Suppressor macrophage treated with lipopolysaccharide for 4 hours (primary cell): ENCODE results near the gene CYBRD1.
"Not testable (repeated sequence)": the region's sequence is repeated elsewhere in the genome, so short reads cannot be mapped to it uniquely, and the experiment has no call there.

Source experiments
- DNase-seq: peaks from one replicate; pipeline ENCODE4 v3.0.0-alpha.2; 2020

CYBRD1 gene, protein sequence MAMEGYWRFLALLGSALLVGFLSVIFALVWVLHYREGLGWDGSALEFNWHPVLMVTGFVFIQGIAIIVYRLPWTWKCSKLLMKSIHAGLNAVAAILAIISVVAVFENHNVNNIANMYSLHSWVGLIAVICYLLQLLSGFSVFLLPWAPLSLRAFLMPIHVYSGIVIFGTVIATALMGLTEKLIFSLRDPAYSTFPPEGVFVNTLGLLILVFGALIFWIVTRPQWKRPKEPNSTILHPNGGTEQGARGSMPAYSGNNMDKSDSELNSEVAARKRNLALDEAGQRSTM

GRCh38 chr2:171522052-171522787, at the start of gene CYBRD1:
TSS of gene CYBRD1 (plus strand) at chr2:171522474. CDS start at chr2:171522546, 72 bp downstream.
- peak; percentile 37 for DNase-seq

GRCh38 chr2:171475979-171476378, 46.3 kb upstream of the CYBRD1 start:
- no peak for DNase-seq

GRCh38 chr2:171478345-171478744, 43.9 kb upstream of the CYBRD1 start:
- DNase-seq, result no peak

DNA sequence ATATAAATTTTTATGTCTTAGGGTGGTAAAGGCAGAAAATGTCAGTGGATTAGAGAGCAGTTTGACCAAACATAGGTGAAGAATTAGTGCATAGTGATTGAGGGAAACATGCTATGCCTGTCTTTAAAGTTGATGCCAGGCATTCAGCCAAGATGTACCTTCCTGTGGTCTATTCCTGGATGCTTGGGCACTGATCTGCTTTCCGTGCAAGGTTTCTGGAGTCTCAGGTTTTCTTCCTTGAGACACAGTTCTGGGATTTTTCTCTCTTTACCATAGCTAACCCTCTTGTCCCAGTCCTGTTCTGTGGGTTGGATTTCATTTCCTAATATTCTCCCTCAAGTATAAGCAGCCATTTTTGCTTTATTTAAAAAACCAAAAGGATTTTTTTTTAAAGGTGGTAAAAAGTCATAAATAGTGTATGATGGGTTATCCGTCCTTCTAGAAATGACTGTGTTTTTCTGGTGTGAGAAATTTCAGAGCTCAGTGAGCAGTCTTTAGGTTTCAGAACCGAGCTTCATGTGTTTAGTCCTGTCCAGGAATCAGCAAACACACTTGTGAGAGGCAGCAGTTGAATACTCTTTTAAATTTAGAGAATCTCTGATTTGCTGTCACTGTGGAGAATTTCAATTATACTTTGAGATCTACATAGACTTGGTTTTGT, 43.0 kb upstream of the CYBRD1 start:
- DNase-seq, result no peak

DNA sequence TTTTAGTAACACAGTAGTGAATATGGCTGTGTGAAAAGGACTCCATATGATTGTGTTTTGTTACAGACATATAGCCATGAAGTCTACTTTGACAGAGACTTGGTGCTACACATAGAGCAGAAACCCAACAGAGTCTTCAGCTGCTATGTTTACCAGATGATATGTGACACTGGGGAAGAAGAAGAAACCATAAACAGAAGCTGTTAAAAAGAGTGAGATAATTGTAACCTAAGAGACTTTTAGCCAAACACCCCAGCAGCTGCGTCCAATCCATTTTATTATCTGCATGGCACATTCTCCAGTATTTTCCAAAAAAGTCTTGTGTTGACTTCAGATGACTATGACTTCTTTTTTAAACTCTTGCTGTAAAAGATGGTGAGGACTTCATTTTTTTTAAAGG, 41.4 kb upstream of the CYBRD1 start:
- no peak for DNase-seq

- DNase-seq, result no peak
Measured at GRCh38 chr2:171482308-171482707, 40.0 kb upstream of the CYBRD1 start.

DNA sequence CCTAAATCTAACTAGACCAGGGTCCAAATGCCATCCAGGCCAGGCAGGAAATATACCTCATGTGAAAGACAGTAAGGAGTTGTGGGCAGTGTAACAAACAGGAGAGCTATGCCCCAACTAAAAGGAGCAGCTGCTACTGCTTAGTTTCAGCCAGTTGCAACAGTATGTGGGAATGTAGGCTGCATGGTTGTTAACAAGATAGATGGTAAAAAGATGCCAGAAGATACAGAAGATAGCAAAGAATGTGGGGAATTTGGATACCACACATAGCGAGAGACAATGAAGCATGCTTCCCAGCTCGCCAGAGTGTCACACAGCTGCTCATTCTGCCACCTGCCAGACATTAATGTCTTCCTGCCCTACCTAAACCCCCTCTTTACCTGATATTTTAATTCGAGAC, 39.4 kb upstream of the CYBRD1 start:
- DNase-seq, result no peak

- DNase-seq, result no peak
Measured at GRCh38 chr2:171483793-171484192, 38.5 kb upstream of the CYBRD1 start.

DNA sequence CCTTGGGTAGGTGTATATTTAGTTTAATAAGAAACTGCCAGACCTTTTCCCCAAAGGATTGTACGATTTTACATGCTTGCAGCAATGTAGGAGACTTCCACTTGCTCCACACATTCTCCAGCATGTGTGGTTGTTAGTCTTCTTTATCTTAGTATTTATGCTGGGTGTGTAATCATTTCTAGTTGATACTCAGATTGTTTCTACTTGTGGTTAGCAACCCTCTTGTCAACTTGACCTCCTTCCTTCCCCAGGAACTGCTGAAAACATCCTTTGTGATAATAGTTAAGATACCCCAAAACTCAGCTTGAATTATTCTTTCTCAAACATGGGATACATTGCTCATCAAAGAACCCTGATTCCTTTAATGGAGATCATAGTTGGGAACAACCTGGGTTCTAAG, 37.2 kb upstream of the CYBRD1 start:
- DNase-seq, result no peak

DNA sequence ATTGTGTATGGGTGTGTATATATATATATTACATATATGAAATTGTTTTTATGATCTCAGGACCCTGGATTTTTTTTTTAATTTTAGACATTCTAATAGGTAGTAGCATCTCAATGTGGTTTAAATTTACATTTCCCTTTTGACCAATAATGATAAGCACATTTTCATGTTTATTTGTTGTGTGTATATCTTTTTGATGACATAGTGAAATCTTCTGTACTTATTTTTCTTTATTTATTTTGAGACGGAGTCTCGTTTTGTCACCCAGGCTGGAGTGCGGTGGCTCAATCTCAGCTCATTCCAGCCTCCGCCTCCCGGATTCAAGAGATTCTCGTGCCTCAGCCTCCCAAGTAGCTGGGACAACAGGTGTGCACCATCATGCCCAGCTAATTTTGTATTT, 35.1 kb upstream of the CYBRD1 start:
- DNase-seq, result no peak

- no peak for DNase-seq
Measured at GRCh38 chr2:171487803-171488259, 34.4 kb upstream of the CYBRD1 start.

GRCh38 chr2:171490577-171490976, 31.7 kb upstream of the CYBRD1 start:
- no peak for DNase-seq

DNA sequence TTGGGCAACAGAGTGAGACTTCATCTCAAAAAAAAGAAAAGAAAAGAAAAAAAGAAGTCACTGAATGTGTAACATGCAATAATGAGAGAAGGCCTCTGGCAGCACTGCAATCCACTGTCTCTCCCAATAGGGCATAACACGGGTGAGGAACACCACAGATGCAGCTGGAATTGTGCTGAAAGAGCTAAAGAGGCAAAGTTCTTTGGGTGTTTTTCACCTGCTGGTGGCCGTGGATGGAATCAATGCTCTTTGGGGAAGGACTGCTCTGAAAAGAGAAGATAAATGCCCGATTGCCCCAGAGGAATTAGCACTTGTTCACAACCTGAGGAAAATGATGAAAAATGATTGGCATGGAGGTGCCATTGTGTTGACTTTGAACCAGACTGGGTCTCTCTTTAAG, 31.0 kb upstream of the CYBRD1 start:
- DNase-seq, result no peak

DNA sequence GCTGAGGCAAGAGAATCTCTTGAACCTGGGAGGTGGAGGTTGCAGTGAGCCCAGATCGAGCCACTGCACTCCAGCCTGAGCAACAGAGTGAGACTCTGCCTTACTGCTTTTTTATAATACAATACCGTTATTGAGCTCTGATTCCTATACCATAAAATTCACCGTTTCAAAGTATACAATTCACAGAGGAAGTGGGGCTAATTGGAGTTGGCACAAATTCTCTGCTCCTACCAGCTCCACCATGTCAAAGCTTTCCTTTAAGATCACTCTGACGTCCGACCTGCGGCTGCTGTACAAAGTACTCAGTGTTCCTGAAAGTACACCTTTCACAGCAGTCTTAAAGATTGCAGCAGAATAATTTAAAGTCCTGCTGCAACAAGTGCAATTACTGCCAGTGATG, 29.6 kb upstream of the CYBRD1 start:
- DNase-seq, result no peak

DNA sequence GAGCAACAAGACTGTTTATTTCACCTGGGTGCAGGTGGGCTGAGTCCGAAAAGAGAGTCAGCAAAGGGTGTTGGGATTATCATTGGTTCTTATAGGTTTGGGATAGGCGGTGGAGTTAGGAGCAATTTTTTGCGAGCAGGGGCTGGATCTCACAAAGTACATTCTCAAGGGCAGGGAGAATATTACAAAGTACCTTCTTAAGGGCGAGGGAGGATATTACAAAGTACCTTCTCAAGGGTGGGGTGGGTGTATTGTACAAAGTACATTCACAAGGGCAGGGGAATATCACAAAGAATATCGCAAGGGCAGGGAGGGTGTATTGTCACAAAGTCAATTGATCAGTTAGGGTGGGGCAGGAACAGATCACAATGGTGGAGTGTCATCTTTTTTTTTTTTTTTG, 24.6 kb upstream of the CYBRD1 start:
- not testable (repeated sequence) for DNase-seq

DNA sequence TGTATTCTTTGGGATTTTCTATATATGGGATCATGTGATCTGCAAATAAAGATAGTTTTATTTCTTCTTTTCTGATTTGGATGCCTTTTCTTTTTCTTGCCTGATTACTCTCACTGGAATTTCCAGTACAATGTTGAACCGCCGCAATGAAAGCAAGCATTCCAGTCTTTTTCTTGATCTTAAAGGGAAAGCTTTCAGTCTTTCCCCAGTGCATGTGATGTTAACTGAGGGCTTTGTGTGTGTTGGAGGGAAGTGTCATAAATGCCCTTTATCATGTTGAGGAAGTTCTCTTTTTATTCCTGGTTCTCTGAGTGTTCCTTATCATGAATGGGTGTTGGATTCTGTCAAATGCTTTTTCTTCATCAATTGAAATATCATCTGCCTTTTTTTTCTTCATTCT, 16.9 kb upstream of the CYBRD1 start:
- DNase-seq, result no peak

GRCh38 chr2:171509945-171510731, 12.1 kb upstream of the CYBRD1 start:
- DNase-seq, result no peak

DNA sequence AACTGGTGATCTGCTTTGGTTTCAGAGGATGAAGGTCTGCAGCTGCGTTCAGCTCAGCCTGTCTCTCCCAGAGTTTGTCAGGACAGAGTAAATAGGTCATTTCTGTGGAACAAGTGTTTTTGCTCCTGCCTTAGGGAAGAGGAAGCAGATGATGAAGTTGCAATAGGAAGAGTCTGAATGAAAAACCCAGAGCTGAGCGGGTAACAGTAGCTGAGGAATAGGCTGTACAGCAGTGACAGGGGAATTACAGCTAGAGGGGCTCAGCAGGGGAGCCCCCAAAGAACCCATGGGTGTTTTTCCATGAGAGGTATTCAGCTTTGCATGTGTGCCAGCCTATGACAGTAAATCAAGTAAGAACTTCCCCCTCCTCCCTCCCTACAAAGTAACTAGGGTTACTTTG, 10.3 kb upstream of the CYBRD1 start:
- DNase-seq, result no peak

- no peak for DNase-seq
Measured at GRCh38 chr2:171512683-171513195, 9.5 kb upstream of the CYBRD1 start.

DNA sequence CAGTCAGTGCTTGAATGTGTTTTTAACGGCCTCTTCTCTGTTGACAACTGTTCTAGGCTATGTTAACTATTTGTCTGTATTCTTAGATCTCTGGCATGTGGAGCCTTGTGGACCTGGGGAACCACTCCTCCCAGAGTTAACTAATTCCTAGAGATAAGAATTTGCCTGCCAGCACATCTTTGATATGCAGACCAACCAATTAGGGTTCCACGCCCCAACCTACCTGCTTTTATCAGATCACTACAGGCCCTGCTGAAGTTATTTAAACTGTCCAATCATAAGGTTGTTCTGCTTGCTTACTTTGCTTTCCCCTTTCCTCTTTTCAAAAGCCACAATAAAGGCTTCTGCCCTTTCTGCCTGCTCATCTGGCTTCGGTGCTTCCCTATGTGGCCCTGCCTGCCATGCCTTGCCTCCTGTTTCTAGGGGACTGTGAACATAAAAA, 8.5 kb upstream of the CYBRD1 start:
- peak; percentile 34 for DNase-seq

DNA sequence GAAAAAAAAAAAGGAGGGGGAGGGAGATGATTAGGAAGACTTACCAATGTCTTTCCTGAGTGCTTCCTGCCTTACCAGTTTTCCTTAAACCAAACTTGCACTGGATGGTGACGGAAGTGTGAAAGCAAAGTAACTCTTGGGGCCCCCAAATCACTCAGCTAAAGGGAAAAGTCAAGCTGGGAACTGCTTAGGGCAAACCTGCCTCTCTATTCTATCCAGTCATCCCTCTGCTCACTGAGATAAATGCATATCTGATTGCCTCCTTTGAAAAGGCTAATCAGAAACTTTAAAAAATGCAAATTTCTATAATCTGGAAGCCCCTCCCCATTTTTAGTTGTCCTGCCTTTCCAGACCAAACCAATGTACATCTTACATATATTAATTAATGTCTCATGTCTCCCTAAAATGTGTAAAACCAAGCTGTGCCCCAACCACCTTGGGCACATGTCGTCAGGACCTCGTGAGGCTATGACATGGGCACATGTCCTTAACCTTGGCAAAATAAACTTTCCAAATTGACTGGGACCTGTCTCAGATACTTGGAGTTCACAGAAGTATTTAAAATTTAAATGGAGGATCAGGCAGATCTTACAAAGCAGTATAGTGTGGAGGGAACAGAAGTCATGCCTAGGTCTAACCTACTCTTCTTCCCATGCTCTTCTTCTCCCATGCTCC, 7.2 kb upstream of the CYBRD1 start:
- no peak for DNase-seq

DNA sequence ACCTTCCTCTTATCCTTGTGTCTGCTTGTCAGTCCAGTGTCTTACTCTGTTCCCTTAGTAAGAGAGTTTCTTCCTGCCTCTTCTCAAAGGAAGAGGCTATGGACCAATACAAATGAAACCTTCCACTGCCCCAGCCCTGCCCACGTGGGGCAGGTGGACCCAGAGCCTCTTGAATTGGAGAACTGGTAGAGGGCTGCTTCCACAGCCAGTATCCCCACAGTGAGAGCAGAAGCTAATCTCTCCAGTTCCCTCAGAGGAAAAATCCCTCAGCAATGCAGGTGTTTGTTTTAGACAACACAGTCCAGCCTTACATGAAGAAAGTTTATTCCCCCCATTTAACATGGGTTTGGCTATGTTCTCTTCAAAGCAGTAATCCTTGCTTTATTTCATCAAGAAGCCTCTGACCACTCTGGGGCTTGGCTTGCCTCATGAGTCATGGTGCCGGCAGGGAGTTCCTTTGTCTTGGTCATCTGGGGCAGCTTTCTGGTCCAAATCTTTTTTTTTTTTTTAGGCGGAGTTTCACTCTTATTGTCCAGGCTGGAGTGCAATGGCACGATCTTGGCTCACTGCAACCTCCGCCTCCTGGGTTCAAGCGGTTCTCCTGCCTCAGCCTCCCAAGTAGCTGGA, 6.5 kb upstream of the CYBRD1 start:
- DNase-seq, result peak; percentile 44
